Measurements from ENCODE around the gene OBI1. TPM values are rescaled to one million over a fixed set of nuclear protein-coding genes. Genes with fewer than 3 reads are reported as not detected.

The OBI1 gene
- total RNA-seq: 16.3 TPM

GRCh38 chr13:78658630-78659449, at the start of gene OBI1:
TSS of gene OBI1 (minus strand) at chr13:78659155. CDS start at chr13:78659120, 35 bp downstream.
- peak; percentile 83 for DNase-seq

DNA sequence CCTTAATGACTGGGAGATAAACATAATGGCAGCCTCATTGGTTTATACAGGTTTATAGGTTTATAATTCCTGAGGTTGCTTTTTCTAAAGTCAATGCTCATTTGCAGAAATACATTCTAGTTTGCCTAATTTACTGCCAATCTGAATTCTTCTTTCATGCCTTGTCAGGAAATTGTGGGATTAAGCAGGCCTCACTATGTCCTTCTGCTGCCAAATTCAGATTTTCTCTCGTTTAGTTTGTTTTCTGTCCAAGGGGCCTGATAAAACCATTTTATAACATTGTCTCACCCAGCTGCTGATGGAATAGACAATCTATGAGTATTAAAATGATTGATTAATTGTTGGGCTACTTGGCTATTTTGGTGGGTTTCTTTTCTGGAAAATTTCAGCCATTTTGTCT, 42.4 kb upstream of the OBI1 start:
- DNase-seq: no peak

DNA sequence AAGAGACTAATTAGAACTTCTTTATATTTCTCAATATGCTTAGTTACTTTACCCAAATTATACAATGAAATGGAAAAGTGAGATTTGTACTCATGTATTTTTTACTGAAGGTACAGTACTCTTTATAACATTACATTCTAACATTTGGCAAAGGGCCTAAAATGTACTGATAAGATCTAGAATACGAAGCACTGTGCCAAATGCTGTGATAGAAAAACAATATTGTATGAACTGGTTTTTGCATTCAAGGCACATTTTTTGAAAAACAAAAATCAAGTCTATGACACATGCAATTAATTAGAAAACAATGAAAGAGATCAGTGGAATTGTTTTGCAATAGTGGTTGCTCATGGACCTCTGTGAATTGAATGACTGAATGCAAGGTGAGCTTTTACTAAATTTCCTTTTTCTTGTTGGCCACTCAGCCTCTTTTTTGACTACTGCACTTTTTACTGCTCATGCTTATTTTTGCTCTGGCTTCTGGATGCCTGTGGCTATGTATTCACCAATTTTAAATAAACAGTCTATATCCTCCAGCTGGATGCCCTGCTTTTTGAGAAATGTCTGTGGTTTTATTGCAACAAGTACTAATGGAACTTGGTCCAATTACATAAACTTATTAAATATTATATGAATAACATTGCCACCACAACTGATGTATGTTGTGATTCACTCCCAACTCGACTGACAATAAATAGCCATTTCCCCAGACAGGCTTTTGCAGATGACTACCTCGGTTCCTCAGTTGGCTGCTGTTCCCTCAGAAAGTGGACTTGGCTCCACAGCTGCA, 41.4 kb upstream of the OBI1 start:
- no peak for DNase-seq

DNA sequence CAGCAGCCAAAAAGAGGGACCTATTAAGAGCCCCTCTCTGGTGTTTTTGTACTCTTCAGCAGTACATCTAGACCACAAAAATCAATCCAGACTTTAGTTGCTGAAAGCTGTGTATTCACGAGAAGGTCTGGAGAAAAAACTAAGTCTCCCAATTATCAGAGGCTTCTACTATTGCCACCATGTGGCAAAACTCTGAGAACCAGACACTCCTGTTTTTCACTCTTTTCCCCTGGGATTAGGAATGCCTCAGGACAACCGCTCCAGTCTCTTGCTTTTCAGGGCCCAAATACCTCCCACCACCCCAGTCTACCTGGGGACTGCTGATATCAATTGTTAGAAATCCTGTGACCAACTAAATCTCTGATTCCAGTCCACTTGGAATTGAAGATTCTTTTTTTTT, 30.1 kb upstream of the OBI1 start:
- no peak for DNase-seq

DNA sequence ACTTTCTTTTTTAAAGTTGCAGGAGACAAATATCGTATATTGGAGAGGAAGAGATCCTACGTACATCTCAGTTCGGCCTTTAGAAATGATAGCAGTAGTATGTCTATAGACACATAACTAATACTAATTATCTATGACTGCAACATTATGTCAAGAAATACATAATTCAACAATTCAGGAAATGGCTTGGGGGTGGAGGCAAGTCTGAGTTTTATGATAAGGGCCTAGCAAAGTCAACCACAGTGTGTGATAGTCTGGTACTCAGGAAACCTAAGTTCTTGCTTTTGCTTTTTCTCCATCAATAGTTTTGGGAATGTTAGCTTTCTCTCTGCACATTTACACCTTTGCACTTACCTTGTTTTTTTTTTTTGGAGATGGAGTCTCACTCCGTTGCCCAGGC, 27.5 kb upstream of the OBI1 start:
- no peak for DNase-seq

GRCh38 chr13:78680576-78681350, 21.8 kb upstream of the OBI1 start:
- DNase-seq: no peak

DNA sequence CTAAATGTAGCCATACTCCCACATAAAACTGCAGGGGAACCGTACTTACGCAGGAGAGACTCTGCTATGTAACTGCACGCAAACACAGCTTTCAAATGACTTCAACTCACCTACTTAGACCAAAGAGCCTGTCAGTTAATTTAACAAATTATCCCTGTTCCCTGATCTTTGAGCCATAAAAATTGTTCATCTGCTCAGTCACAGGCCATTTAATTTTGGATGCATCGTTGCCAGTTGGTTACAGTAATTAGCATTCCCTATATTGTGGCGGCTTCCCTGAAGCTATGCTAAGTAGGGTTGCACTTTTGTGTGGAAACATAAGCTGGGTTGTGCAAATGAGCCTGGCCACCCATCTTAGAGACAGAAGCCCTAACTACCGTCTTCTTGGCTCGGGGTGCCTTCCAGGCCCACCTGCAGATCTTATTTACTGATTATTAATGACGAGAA, 21.2 kb upstream of the OBI1 start:
- no peak for DNase-seq

DNA sequence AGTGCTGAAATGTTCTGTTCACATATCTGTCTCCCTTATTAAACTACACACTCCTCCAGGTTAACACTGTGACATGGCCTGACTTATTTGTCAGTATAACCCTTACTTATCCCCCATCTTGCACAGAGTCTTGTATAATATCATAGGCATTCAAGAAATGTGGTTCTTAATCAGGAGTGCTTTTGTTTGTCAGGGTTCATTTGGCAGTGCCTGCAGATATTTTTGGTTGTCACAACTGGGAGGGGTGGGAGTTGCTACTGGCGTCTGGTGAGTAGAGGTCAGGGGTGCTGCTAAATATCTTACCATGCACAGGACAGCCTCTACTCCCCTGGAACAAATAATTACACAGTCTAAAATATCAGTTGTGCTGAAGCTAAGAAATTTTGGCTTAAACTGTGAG, 20.4 kb upstream of the OBI1 start:
- DNase-seq: no peak

DNA sequence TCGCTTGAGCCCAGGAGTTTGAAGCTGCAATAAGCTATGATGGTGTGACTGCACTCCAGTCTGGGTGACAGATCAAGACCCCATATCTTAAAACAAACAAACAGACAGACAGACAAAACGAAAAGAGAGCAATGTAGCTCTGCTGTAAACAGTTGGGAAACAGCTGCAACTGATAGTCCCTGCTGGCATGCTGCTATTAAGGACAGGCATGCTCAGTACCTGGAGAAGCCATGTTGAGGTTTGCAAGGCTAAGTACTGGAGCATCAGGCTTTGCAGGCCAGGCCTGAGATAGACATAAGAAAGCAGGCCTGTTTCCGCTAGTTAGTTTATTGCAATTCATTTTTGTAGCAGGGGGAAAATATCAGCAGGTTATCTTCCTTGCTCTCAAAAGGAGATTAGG, 16.2 kb upstream of the OBI1 start:
- DNase-seq: no peak

GRCh38 chr13:78674638-78675037, 15.7 kb upstream of the OBI1 start:
- no peak for DNase-seq

GRCh38 chr13:78662467-78662866, 3.5 kb upstream of the OBI1 start:
- DNase-seq: no peak

GRCh38 chr13:78660495-78660857, 1.5 kb upstream of the OBI1 start:
- DNase-seq: no peak

DNA sequence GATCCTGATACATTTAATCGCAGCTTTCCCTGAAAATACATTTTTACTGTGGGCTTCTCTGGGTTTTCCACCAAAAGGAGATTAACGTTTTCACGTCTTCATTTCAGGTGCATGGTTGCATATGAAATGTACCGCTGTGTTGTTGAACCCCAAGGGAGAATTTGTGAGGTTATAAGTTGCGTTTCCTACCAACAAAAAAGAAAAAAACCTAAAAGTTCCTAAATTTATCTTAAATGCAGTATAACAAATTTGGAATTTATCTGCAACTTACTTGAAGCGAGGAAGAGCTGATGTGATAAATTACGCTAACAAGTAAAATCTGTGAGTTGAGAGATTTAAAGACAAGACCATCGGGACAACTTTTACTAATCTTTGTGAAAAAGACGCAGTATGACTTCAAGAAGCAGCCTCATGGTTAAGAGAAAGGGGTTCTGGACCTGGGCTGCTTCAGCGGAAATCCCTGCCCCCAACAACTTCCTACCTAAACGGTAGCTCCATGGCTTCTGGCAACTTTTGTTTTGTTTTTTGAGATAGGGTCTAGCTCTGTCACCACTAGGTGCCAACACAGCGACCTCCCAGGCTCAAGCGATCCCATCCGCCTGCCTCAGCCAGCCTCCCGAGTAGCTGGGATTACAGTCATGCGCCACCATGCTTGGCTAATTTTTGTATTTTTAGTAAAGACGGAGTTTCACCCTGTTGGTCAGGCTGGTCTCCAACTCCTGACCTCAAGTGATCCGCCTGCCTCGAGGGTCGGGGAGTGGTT, 958 bp upstream of the OBI1 start:
- DNase-seq: no peak

- no peak for DNase-seq
These were observed 435 bp upstream of the OBI1 start for GRCh38 chr13:78659450-78659730.

DNA sequence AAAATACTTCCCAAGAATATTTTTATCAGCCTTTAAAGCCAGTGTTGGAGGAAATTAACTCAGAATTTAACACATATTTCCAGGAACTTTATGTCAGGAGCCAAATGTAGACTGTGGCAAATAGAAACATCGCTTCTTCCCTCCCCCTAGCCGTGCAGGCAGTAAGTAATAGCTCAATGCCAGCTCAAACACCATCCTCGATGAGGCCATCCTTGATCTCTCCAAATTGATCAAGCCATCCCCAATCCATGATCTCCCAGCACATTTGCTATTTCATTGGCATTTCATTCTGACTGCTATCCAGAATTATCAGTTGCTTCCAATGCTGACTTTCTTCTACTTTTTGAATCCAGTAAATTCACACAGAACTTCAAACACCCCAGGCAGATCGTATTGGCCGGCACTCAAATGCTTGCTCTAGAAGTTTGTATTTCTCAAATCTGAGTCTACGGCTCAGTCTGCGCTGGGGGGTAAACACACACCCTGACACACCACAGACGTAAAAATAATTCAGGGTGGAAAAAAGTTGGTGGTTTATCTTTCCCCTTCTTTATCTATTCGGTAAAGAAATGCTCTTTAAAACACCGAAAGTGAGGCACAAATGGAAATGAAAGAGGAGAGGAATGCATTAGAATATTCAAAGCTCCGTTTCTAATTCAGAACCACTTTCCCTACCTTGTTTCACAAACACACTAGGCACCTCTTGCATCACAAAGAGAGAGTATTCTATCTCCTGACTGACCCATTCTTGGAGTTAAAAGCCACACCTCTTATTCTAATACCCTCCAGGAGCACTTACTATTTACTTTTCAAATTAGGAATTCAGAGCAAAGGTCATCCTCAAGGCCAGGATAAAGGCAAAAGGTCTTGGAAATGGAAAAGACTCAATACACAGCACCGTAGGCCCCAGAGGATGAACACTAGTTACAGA, 991 bp downstream of the OBI1 start:
- no peak for DNase-seq

GRCh38 chr13:78655906-78656305, 3.0 kb downstream of the OBI1 start:
- peak; percentile 7 for DNase-seq

DNA sequence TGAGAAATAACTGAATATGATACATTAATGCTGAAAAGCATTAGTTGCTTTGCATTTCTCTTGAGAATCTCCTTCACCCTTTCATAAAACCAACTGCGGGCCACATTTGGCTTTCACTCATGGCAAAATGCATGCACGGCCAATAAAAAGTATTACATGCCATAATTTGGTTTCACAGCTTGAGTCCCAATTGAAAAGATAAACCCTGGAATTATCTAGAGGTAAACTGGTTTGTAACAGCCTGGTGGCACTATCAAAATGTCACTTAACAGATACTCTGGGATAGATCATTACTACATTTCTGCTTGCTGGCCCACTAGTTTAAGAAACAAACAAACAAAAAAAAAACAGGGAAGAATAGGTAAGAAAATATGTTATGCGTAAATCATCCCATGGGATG, 3.9 kb downstream of the OBI1 start:
- DNase-seq: no peak

DNA sequence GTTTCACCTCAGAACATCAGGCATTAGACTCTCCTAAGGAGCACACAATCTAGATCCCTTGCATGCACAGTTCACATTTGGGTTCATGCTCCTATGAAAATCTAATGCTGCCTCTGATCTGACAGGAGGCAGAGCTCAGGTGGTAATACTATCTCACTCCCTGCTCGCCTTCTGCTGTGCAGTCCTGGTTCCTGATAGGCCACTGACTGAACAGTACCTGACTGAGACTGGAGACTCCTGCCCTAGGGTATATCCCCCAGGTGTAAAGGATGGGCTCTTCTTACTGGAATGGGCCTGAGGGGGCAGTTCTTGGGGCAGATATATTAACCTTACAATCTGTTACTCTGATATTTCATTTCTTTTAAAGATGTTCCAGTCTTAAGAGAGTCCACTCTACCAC, 6.3 kb downstream of the OBI1 start:
- no peak for DNase-seq

GRCh38 chr13:78650717-78651083, 8.3 kb downstream of the OBI1 start:
- DNase-seq: no peak

DNA sequence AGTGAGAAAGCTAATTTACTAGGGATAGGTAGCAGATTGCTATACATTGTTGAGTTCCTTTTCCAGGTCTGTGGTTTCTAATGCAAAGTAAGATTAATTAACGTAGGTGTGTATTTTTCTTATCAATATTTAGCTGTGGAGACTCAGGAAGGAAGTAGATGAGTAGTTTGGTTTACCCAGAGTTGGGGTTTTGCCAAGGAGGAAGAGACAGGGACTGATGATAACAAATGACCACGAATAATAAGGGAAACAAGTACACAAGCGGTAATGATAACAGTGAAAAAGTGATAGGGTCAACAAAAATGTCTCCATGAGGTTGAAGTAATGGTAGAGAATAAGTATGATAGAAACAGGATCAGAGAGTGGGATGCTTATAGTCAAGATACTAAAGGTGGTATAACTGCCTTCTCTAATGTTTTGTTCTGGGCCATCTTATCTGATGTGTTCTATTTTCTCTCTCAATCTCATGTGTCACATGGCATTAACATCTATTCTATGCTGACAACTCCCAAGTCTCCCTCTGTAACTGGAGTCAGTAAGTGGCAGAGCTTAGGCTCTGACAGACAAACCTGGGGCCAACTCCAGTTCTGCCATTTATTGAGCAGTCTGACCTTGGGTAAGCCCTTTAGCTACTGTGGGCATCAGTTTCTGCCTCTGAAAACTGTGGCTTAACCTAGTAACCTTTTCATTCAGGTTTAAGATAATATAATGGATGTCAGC, 8.8 kb downstream of the OBI1 start:
- DNase-seq: no peak

Measured in skin of body (tissue), 2 donors.